ENCODE results near the gene CFAP52. TPM values are rescaled to one million over a fixed set of nuclear protein-coding genes. Genes with fewer than 3 reads are reported as not detected.

CFAP52 gene
- total RNA-seq, 1 experiment from 2014 or later: not detected

GRCh38 chr17:9544221-9544620 lies 32.2 kb upstream of the CFAP52 start:
- RAD21 ChIA-PET (ENCODE audit: low non-redundant PET in 1 of 2, low total read pairs in 2 of 2, uncharacterized antibody in 2 of 2, unreplicated experiment in 2 of 2): no interaction called here
- H3K9me3 ChIP-seq (ENCODE audit: control insufficient read depth in 1 of 2, insufficient read depth in 1 of 2, low read depth in 1 of 2, low read length in 2 of 2): no peaks in the 10 kb centered on the region
- no peak overlapping the region for H3K4me3 ChIP-seq (replicated peaks in 1 of 2; ENCODE audit: low read depth in 1 of 2, low read length in 2 of 2)
- CTCF ChIA-PET: no interaction called here
- H3K36me3 ChIP-seq (ENCODE audit: control insufficient read depth in 1 of 2, insufficient read depth in 2 of 2, low read length in 2 of 2): no peaks in the 10 kb centered on the region
- intact Hi-C loops (cut with micrococcal nuclease): no loop called here
- no peaks in the 10 kb centered on the region for H4K20me1 ChIP-seq (ENCODE audit: insufficient read depth)
- no peak overlapping the region for H2AFZ ChIP-seq (ENCODE audit: low read depth, low read length, poor library complexity, severe bottlenecking)
- no peaks in the 10 kb centered on the region for H3K79me2 ChIP-seq (ENCODE audit: insufficient read depth, low read length)
- peaks cover 0 to 8% of the 10 kb centered on the region in 2 experiments; a peak in 1 of 4 replicates for H3K4me1 ChIP-seq (ENCODE audit: control insufficient read depth in 1 of 2, insufficient read depth in 2 of 2, low read length in 2 of 2)
- no peaks in the 10 kb centered on the region for H3K9me2 ChIP-seq (ENCODE audit: insufficient read depth)
- TF ChIP-seq FOSL1 (IDR thresholded peaks at IDR 0.05; ENCODE audit: low read depth) (no peak), ZBTB33 (IDR thresholded peaks at IDR 0.05; ENCODE audit: extremely low read depth, insufficient replicate concordance, low read length) (no peak), SP1 (IDR thresholded peaks at IDR 0.05; ENCODE audit: low read depth) (no peak), TCF7L2 (IDR thresholded peaks at IDR 0.05; ENCODE audit: borderline replicate concordance, extremely low read depth, insufficient read depth, insufficient read length) (no peak), YY1 (IDR thresholded peaks at IDR 0.05; ENCODE audit: extremely low read depth, insufficient replicate concordance, low read depth, low read length) (no peak), POLR2AphosphoS5 (IDR thresholded peaks at IDR 0.05; ENCODE audit: low read depth, low read length) (no peak), ATF3 (IDR thresholded peaks at IDR 0.05) (no peak), ZNF274 (IDR thresholded peaks at IDR 0.05; ENCODE audit: low read depth, low read length) (no peak), CEBPB (IDR thresholded peaks at IDR 0.05; ENCODE audit: low read depth) (no peak), RAD21 (IDR thresholded peaks at IDR 0.05; ENCODE audit: low read depth) (no peak)
- no peak overlapping the region for H3K27ac ChIP-seq (ENCODE audit: low read depth, low read length)
- H3K9ac ChIP-seq (ENCODE audit: low read length): no peak overlapping the region
- POLR2A ChIA-PET: no interaction called here
- H3K27me3 ChIP-seq (ENCODE audit: insufficient read depth, low read length): no peaks in the 10 kb centered on the region
- BruUV-seq (replicated peaks): no TSS peak
- DNase-seq (ENCODE audit: low read depth, low spot score) (no peak), ATAC-seq (no peak)
- no peak overlapping the region for H3K4me2 ChIP-seq (ENCODE audit: low read length)
